MM.1S (cell line): Measurements from ENCODE around the gene GRXCR2.

Experiments used
- EZH2 ChIP-seq: fragments of 300-600 bp; sonication (generic); optimal IDR thresholded peaks from 2 replicates; pipeline ENCODE3; 2017; ENCODE audit warnings: low read depth, mild to moderate bottlenecking, antibody characterized with exemption, low read length, mixed read lengths
- TF ChIP-seq, protein P1 (sequence below): fragments of 300-600 bp; sonication (generic); IDR thresholded peaks from 2 replicates; pipeline ENCODE4 v1.5.1; 2016; ENCODE audit warnings: antibody characterized with exemption, low read length, mixed read lengths

DNA sequence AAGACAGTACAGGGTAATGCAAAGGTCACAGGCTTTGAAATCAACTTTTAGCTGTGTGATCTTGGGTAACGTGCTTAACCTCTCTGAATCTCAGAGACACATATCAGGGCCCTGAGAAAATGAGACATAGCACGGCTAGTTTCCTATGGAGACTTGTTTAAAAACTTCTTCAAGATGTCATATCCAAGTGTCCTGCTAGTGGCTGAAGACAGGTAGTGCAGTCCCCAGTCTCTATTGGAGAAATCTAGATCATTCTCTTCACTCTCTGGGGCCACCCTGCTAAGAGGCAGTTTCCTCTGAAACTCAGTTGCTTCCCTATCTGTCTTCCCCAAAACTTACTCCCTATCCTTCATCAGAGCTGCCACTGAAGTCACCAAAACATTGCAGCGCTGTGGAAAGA lies 30.3 kb upstream of the GRXCR2 start:
- no peak for TF ChIP-seq EZH2
- TF ChIP-seq, protein P1, sequence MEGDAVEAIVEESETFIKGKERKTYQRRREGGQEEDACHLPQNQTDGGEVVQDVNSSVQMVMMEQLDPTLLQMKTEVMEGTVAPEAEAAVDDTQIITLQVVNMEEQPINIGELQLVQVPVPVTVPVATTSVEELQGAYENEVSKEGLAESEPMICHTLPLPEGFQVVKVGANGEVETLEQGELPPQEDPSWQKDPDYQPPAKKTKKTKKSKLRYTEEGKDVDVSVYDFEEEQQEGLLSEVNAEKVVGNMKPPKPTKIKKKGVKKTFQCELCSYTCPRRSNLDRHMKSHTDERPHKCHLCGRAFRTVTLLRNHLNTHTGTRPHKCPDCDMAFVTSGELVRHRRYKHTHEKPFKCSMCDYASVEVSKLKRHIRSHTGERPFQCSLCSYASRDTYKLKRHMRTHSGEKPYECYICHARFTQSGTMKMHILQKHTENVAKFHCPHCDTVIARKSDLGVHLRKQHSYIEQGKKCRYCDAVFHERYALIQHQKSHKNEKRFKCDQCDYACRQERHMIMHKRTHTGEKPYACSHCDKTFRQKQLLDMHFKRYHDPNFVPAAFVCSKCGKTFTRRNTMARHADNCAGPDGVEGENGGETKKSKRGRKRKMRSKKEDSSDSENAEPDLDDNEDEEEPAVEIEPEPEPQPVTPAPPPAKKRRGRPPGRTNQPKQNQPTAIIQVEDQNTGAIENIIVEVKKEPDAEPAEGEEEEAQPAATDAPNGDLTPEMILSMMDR, result no peak; the same call in 1 of the 2 replicates
